B cell (primary cell): ENCODE measurements around the gene SEMA4C.

Source experiments
- EZH2 ChIP-seq: IDR thresholded peaks from 2 replicates; pipeline ENCODE4 v1.6.1; 2012; ENCODE audit warnings: borderline replicate concordance, low read depth, mild to moderate bottlenecking, moderate library complexity, low read length; ENCODE audit not compliant: insufficient read depth, poor library complexity, severe bottlenecking
- TF ChIP-seq, protein P1 (sequence below): fragments of 200-600 bp; IDR thresholded peaks from one replicate; pipeline ENCODE4 v1.8.0; 2022; ENCODE audit warnings: antibody characterized with exemption, mild to moderate bottlenecking

DNA sequence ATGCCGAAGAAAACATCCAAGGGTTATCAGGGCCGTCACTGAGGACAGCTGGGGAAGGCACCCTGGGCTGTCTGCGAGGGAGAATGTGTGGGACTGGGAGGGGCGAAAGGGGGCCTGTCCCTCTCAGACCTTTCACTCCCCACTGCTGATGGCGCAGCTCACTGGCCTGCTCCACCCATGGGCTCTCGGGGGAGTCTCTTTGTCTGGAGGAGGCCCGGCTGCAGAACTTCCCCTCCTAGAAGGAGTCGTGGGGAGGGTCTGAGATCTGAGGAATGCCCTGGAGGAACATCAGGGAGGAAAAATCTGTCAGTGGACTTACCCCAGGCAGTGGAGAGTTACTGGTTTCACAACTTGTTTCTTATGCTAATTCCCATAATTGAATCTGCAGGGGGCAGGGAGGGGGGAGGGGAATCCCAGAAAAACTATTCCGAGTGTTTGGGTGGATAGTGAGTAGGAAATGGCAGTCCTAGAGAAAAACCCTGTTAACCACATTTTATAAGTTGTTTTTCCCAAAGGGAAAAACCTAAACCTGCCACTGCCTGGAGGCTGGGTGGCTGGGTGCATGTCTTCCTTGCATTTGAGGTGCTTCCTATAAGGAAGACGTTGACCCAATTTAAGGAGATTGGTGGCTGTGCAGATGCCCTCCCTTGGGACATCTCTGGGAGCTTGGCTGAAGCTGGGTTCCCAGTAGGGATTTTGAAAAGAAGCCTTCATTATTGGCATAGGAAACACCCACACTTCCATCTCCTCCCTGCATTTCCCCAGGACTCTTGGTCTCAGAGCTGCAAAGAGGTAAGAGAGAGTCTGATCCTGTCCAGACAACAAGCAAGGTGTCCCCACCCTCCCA lies 11.7 kb upstream of the SEMA4C start:
- TF ChIP-seq, protein P1, sequence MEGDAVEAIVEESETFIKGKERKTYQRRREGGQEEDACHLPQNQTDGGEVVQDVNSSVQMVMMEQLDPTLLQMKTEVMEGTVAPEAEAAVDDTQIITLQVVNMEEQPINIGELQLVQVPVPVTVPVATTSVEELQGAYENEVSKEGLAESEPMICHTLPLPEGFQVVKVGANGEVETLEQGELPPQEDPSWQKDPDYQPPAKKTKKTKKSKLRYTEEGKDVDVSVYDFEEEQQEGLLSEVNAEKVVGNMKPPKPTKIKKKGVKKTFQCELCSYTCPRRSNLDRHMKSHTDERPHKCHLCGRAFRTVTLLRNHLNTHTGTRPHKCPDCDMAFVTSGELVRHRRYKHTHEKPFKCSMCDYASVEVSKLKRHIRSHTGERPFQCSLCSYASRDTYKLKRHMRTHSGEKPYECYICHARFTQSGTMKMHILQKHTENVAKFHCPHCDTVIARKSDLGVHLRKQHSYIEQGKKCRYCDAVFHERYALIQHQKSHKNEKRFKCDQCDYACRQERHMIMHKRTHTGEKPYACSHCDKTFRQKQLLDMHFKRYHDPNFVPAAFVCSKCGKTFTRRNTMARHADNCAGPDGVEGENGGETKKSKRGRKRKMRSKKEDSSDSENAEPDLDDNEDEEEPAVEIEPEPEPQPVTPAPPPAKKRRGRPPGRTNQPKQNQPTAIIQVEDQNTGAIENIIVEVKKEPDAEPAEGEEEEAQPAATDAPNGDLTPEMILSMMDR = no peak
- no peak for TF ChIP-seq EZH2
